Liver (tissue), 9 donors: ENCODE results near the gene DPYSL4. TPM values are rescaled to one million over a fixed set of nuclear protein-coding genes. Genes with fewer than 3 reads are reported as not detected.

Experiments used
- DNase-seq: peaks from one replicate; pipeline ENCODE4 v3.0.0-alpha.2; 2017; ENCODE audit warnings: low spot score
- H3K27ac ChIP-seq, 2 donors: one replicate each; pipeline ENCODE4 v1.7.0; 2013; ENCODE audit warnings: inconsistent platforms in 2 of 2, low read length in 2 of 2, control low read depth in 1 of 2, low read depth in 1 of 2, mild to moderate bottlenecking in 1 of 2
- H3K27me3 ChIP-seq, 4 donors: one replicate each; pipeline versions ENCODE4 v1.6.1 to v1.7.0; 2013; ENCODE audit warnings: low read length in 3 of 4, inconsistent platforms in 1 of 4, mild to moderate bottlenecking in 1 of 4, moderate library complexity in 1 of 4; ENCODE audit not compliant: control insufficient read depth in 4 of 4, insufficient read depth in 4 of 4
- H3K36me3 ChIP-seq, 4 donors: one replicate each; pipeline versions ENCODE4 v1.6.1 to v1.7.0; 2013; ENCODE audit warnings: low read length in 3 of 4, mild to moderate bottlenecking in 3 of 4, low read depth in 1 of 4, moderate library complexity in 1 of 4; ENCODE audit not compliant: control insufficient read depth in 4 of 4, insufficient read depth in 3 of 4
- H3K4me1 ChIP-seq, 4 donors: one replicate each; pipeline versions ENCODE4 v1.6.1 to v1.7.0; 2013; ENCODE audit warnings: low read length in 3 of 4, mild to moderate bottlenecking in 3 of 4, moderate library complexity in 1 of 4; ENCODE audit not compliant: control insufficient read depth in 4 of 4, insufficient read depth in 4 of 4
- H3K4me3 ChIP-seq, 3 donors: one replicate each; pipeline versions ENCODE4 v1.6.1 to v1.7.0; 2013; ENCODE audit warnings: low read length in 3 of 3, control low read depth in 1 of 3, low read depth in 1 of 3, mild to moderate bottlenecking in 1 of 3
- H3K9ac ChIP-seq, 2 donors: one replicate each; pipeline ENCODE4 v1.7.0; 2013; ENCODE audit warnings: low read length in 2 of 2, mild to moderate bottlenecking in 2 of 2, moderate library complexity in 2 of 2, control low read depth in 1 of 2, low read depth in 1 of 2
- H3K9me3 ChIP-seq, 4 donors: one replicate each; pipeline versions ENCODE4 v1.6.1 to v1.7.0; 2013; ENCODE audit warnings: low read length in 3 of 4; ENCODE audit not compliant: control insufficient read depth in 4 of 4
- EGR1 ChIP-seq, 2 donors: IDR thresholded peaks; 2 replicates each; pipeline ENCODE4 v1.6.1; 2016 to 2018; ENCODE audit warnings: antibody characterized with exemption in 2 of 2, low read depth in 2 of 2
- FOXA2 ChIP-seq: IDR thresholded peaks from 2 replicates; pipeline ENCODE4 v1.6.1; 2016; ENCODE audit warnings: antibody characterized with exemption
- GABPA ChIP-seq, 2 donors: IDR thresholded peaks in 1 of 2; conservative IDR thresholded peaks in 1 of 2; 2 replicates each; pipeline ENCODE4 v1.6.1; 2016; ENCODE audit warnings: antibody characterized with exemption in 2 of 2, mild to moderate bottlenecking in 1 of 2, moderate library complexity in 1 of 2
- HNF4A ChIP-seq, 2 donors: conservative IDR thresholded peaks; 2 replicates each; pipeline ENCODE4 v1.6.1; 2016; ENCODE audit warnings: antibody characterized with exemption in 2 of 2, mild to moderate bottlenecking in 2 of 2
- JUND ChIP-seq, 2 donors: IDR thresholded peaks; 2 replicates each; pipeline ENCODE4 v1.6.1; 2016; ENCODE audit warnings: antibody characterized with exemption in 2 of 2
- RAD21 ChIP-seq, 2 donors: IDR thresholded peaks; 2 replicates each; pipeline ENCODE4 v1.6.1; 2016; ENCODE audit warnings: antibody characterized with exemption in 2 of 2, mild to moderate bottlenecking in 2 of 2
- RXRA ChIP-seq, 2 donors: IDR thresholded peaks; 2 replicates each; pipeline ENCODE4 v1.6.1; 2017 to 2018; ENCODE audit warnings: antibody characterized with exemption in 2 of 2, mild to moderate bottlenecking in 1 of 2
- SP1 ChIP-seq: IDR thresholded peaks from 2 replicates; pipeline ENCODE4 v1.6.1; 2018; ENCODE audit warnings: antibody characterized with exemption, mild to moderate bottlenecking
- TAF1 ChIP-seq: conservative IDR thresholded peaks from 2 replicates; pipeline ENCODE4 v1.6.1; 2016; ENCODE audit warnings: antibody characterized with exemption, mild to moderate bottlenecking
- YY1 ChIP-seq: IDR thresholded peaks from 2 replicates; pipeline ENCODE4 v1.6.1; 2016; ENCODE audit warnings: antibody characterized with exemption, mild to moderate bottlenecking
- WGBS: extraction: QIAGEN DNeasy Blood & Tissue Kit; methylation state at CpG from one replicate; pipeline ENCODE4 v1.1.7; 2013; 5-methylcytosine and 5-hydroxymethylcytosine counted together
- polyA plus RNA-seq, 2 donors: library from polyadenylated mRNA; stranded (reverse) in 1 of 2; unstranded in 1 of 2; fragments of 200-250 nt in 1 of 2; fragments of >200 nt in 1 of 2; fragmentation: Nextera tagmentation in 1 of 2; extraction: Ambion mirVana in 1 of 2; gene quantifications; one replicate each; pipeline versions ENCODE4 v1.2.1 to v1.2.3, GENCODE V29; 2013 to 2015
- total RNA-seq, 2 donors: library from RNA; depleted of rRNA; stranded (reverse); fragments of >200 nt; gene quantifications; one replicate each; pipeline ENCODE4 v1.2.3, GENCODE V29; 2014
- TF ChIP-seq, protein P1 (sequence below): IDR thresholded peaks from 2 replicates; pipeline ENCODE4 v1.6.1; 2016; ENCODE audit warnings: antibody characterized with exemption
- TF ChIP-seq, protein P2 (sequence below): IDR thresholded peaks from 2 replicates; pipeline ENCODE4 v1.6.1; 2016; ENCODE audit warnings: antibody characterized with exemption
- TF ChIP-seq, protein P3 (sequence below): IDR thresholded peaks from 2 replicates; pipeline ENCODE4 v1.6.1; 2016; ENCODE audit warnings: antibody characterized with exemption, mild to moderate bottlenecking
- TF ChIP-seq, protein P4 (sequence below): IDR thresholded peaks from 2 replicates; pipeline ENCODE4 v1.6.1; 2016; ENCODE audit warnings: antibody characterized with exemption
- TF ChIP-seq, protein P5 (sequence below): fragments of 150-350 bp; IDR thresholded peaks from 2 replicates; pipeline ENCODE4 v1.5.1; 2017; ENCODE audit warnings: improper control_type of control experiment, low read depth, low read length; ENCODE audit not compliant: missing input control
- donor health status: healthy.
- donor health status: healthy.
- donor health status: healthy.
- donor health status: healthy.
- donor health status: healthy.

The DPYSL4 gene
- total and polyA plus RNA-seq, 4 donors = 0.19 to 2.2 (median 0.26) TPM

DNA sequence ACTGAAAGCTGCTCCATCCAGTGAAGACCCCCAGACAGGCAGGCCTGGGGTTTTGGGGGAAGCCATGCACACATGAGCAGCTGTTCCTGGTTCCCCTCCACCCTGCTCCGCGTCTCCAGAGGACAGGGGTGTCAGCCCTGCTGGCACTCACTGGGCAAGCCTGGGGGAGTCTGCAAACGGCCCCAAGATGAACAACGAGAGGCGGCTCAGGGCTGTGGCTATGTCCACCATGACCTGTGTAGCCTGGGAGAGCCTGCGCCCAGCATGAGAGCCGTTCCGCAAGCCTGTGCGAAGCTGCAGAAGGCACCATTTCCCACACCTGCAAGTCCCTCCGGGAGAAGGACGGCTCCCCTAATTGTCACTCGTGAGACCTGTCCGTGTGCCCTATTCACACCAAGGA, 59.5 kb downstream of the DPYSL4 start:
- no peaks in the 10 kb centered on the region for H3K36me3 ChIP-seq
- H3K9ac ChIP-seq = no peak overlapping the region
- H3K9me3 ChIP-seq = no peaks in the 10 kb centered on the region
- WGBS = 95% methylated on average over 13 of the region's 13 CpGs
- DNase-seq = no peak
- no peak overlapping the region for H3K4me3 ChIP-seq
- peaks cover 0 to 4% (median 1%) of the 10 kb centered on the region in 4 donors for H3K4me1 ChIP-seq
- no peaks in the 10 kb centered on the region for H3K27me3 ChIP-seq
- TF ChIP-seq JUND (IDR thresholded peaks at IDR 0.05) (no peak), HNF4A (conservative IDR thresholded peaks at IDR 0.05) (no peak), EGR1 (IDR thresholded peaks at IDR 0.05; ENCODE audit: low read depth in 2 of 2) (no peak), RXRA (IDR thresholded peaks at IDR 0.05) (no peak), YY1 (no peak), RAD21 (IDR thresholded peaks at IDR 0.05) (no peak)
- TF ChIP-seq, protein P1, sequence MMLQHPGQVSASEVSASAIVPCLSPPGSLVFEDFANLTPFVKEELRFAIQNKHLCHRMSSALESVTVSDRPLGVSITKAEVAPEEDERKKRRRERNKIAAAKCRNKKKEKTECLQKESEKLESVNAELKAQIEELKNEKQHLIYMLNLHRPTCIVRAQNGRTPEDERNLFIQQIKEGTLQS = no peak
- TF ChIP-seq, protein P2, sequence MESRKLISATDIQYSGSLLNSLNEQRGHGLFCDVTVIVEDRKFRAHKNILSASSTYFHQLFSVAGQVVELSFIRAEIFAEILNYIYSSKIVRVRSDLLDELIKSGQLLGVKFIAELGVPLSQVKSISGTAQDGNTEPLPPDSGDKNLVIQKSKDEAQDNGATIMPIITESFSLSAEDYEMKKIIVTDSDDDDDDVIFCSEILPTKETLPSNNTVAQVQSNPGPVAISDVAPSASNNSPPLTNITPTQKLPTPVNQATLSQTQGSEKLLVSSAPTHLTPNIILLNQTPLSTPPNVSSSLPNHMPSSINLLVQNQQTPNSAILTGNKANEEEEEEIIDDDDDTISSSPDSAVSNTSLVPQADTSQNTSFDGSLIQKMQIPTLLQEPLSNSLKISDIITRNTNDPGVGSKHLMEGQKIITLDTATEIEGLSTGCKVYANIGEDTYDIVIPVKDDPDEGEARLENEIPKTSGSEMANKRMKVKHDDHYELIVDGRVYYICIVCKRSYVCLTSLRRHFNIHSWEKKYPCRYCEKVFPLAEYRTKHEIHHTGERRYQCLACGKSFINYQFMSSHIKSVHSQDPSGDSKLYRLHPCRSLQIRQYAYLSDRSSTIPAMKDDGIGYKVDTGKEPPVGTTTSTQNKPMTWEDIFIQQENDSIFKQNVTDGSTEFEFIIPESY = no peak
- H3K27ac ChIP-seq = no peak overlapping the region

DNA sequence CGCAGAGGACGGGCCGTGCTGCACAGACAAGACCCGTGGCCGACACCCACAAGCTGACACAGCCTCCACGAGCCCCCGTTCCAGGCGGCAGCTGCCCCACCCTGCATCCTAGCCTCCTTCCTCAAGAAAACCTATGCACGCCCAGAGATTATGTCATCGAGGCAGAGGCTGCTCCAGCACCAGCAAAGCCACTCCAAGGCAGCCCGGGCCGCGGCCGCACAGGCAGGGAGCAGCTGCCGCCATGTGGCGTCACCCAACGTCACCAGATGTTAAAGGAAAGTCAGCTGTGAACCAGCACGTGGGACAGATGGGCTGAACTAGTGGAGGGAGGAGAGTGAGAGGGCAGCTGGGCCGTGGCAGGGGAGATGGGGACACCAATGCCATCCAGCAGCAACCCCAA, 61.2 kb downstream of the DPYSL4 start:
- Histone ChIP-seq H3K4me1 (peaks cover 0 to 4% (median 1%) of the 10 kb centered on the region in 4 donors), H3K36me3 (no peaks in the 10 kb centered on the region), H3K9me3 (no peaks in the 10 kb centered on the region), H3K9ac (no peak overlapping the region), H3K27ac (no peak overlapping the region), H3K27me3 (no peaks in the 10 kb centered on the region), H3K4me3 (no peak overlapping the region)
- DNase-seq = no peak
- WGBS = 89% methylated on average over 19 of the region's 19 CpGs
- no peak for TF ChIP-seq YY1
- TF ChIP-seq, protein P2 = no peak
- no peak for TF ChIP-seq FOXA2
- no peak for TF ChIP-seq GABPA (IDR thresholded peaks at IDR 0.05 in 1 of 2, conservative IDR thresholded peaks at IDR 0.05 in 1 of 2)
- TF ChIP-seq, protein P3, sequence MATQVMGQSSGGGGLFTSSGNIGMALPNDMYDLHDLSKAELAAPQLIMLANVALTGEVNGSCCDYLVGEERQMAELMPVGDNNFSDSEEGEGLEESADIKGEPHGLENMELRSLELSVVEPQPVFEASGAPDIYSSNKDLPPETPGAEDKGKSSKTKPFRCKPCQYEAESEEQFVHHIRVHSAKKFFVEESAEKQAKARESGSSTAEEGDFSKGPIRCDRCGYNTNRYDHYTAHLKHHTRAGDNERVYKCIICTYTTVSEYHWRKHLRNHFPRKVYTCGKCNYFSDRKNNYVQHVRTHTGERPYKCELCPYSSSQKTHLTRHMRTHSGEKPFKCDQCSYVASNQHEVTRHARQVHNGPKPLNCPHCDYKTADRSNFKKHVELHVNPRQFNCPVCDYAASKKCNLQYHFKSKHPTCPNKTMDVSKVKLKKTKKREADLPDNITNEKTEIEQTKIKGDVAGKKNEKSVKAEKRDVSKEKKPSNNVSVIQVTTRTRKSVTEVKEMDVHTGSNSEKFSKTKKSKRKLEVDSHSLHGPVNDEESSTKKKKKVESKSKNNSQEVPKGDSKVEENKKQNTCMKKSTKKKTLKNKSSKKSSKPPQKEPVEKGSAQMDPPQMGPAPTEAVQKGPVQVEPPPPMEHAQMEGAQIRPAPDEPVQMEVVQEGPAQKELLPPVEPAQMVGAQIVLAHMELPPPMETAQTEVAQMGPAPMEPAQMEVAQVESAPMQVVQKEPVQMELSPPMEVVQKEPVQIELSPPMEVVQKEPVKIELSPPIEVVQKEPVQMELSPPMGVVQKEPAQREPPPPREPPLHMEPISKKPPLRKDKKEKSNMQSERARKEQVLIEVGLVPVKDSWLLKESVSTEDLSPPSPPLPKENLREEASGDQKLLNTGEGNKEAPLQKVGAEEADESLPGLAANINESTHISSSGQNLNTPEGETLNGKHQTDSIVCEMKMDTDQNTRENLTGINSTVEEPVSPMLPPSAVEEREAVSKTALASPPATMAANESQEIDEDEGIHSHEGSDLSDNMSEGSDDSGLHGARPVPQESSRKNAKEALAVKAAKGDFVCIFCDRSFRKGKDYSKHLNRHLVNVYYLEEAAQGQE = no peak
- TF ChIP-seq EGR1 (IDR thresholded peaks at IDR 0.05; ENCODE audit: low read depth in 2 of 2) = no peak
- TF ChIP-seq, protein P1 = no peak
- no peak for TF ChIP-seq TAF1
- TF ChIP-seq, protein P4, sequence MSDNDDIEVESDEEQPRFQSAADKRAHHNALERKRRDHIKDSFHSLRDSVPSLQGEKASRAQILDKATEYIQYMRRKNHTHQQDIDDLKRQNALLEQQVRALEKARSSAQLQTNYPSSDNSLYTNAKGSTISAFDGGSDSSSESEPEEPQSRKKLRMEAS = no peak
- no peak for TF ChIP-seq RAD21 (IDR thresholded peaks at IDR 0.05)
- TF ChIP-seq, protein P5, sequence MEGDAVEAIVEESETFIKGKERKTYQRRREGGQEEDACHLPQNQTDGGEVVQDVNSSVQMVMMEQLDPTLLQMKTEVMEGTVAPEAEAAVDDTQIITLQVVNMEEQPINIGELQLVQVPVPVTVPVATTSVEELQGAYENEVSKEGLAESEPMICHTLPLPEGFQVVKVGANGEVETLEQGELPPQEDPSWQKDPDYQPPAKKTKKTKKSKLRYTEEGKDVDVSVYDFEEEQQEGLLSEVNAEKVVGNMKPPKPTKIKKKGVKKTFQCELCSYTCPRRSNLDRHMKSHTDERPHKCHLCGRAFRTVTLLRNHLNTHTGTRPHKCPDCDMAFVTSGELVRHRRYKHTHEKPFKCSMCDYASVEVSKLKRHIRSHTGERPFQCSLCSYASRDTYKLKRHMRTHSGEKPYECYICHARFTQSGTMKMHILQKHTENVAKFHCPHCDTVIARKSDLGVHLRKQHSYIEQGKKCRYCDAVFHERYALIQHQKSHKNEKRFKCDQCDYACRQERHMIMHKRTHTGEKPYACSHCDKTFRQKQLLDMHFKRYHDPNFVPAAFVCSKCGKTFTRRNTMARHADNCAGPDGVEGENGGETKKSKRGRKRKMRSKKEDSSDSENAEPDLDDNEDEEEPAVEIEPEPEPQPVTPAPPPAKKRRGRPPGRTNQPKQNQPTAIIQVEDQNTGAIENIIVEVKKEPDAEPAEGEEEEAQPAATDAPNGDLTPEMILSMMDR = no peak
- no peak for TF ChIP-seq HNF4A (conservative IDR thresholded peaks at IDR 0.05)
- TF ChIP-seq SP1 = no peak
- no peak for TF ChIP-seq RXRA (IDR thresholded peaks at IDR 0.05)
